ENCODE measurements around the gene TMTC2. TPM values are rescaled to one million over a fixed set of nuclear protein-coding genes. Genes with fewer than 3 reads are reported as not detected.

Gene TMTC2
- polyA plus RNA-seq, 1 experiment: 1.6 TPM

- Histone ChIP-seq H3K27me3 (ENCODE audit: control insufficient read depth, insufficient read depth, low read length) (no peaks in the 10 kb centered on the region), H3K4me3 (ENCODE audit: low read depth, low read length) (no peak overlapping the region), H3K27ac (ENCODE audit: low read depth, low read length) (no peak overlapping the region), H3K9me3 (ENCODE audit: control insufficient read depth, insufficient read depth, low read length) (peaks cover 12% of the 10 kb centered on the region)
- TF ChIP-seq, protein P1, sequence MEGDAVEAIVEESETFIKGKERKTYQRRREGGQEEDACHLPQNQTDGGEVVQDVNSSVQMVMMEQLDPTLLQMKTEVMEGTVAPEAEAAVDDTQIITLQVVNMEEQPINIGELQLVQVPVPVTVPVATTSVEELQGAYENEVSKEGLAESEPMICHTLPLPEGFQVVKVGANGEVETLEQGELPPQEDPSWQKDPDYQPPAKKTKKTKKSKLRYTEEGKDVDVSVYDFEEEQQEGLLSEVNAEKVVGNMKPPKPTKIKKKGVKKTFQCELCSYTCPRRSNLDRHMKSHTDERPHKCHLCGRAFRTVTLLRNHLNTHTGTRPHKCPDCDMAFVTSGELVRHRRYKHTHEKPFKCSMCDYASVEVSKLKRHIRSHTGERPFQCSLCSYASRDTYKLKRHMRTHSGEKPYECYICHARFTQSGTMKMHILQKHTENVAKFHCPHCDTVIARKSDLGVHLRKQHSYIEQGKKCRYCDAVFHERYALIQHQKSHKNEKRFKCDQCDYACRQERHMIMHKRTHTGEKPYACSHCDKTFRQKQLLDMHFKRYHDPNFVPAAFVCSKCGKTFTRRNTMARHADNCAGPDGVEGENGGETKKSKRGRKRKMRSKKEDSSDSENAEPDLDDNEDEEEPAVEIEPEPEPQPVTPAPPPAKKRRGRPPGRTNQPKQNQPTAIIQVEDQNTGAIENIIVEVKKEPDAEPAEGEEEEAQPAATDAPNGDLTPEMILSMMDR (IDR thresholded peaks at IDR 0.05; ENCODE audit: low read depth, low read length): no peak
- ChIA-PET CTCF (no interaction called here), POLR2A (no interaction called here)
- no peak for DNase-seq (ENCODE audit: low read depth, low spot score)
Measured at GRCh38 chr12:83143950-83144349, 457.2 kb downstream of the TMTC2 start.

DNA sequence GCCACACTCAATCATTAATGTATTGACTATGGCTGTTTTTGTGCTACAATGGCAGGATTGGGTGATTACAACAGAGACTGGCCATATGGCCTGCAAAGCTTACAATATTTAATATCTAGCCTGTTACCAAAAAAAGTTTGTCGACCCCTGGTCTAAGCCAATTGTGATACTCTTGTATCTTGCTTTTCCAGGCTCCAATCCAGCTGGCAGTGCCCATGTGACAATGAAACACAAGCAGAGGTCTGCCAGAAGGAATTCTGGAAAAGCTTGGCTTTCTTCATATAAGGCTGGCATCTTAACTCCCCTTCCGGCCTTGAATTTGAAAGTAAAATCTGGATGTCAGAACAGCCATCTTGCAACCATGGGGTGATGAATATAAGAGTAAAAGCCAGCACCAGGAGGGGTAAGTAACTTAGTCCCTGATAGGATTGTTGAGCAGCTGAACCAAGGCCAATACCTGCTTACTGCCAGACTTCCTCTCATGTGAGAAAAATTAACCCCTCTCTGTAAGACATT, 458.7 kb downstream of the TMTC2 start:
- Histone ChIP-seq H3K27me3 (ENCODE audit: control insufficient read depth, insufficient read depth, low read length) (no peaks in the 10 kb centered on the region), H3K4me3 (ENCODE audit: low read depth, low read length) (no peak overlapping the region), H3K27ac (ENCODE audit: low read depth, low read length) (no peak overlapping the region), H3K9me3 (ENCODE audit: control insufficient read depth, insufficient read depth, low read length) (peaks cover 7% of the 10 kb centered on the region)
- CTCF ChIA-PET: interaction anchor here (1.0 kb wide), 1 partner anchor 59 kb away, joined by 3 read pairs; no protein-coding TSS in a partner anchor
- no peak for DNase-seq (ENCODE audit: low read depth, low spot score)
- POLR2A ChIA-PET: no interaction called here
- TF ChIP-seq, protein P1 (IDR thresholded peaks at IDR 0.05; ENCODE audit: low read depth, low read length): no peak

DNA sequence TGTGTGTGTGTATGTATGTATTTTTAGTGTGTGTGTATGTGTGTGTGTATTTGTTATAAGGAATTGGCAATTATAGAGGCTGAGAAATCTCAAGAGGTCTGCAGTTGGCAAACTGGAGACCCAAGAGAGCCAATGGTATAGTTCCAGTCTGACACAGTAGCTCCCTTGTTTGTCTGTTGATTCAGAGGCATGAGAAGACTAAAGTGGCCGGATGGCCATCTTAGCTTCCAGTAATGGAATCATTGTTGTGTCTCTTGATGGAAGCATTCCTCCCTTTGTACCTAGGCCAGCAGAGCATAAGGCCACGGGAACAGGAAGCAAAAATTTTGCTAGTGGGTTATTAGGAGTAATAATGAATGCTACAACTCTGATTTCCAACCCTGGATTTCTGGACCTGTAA, 460.6 kb downstream of the TMTC2 start:
- Histone ChIP-seq H3K9me3 (ENCODE audit: control insufficient read depth, insufficient read depth, low read length) (peaks cover 5% of the 10 kb centered on the region), H3K27ac (ENCODE audit: low read depth, low read length) (no peak overlapping the region), H3K4me3 (ENCODE audit: low read depth, low read length) (no peak overlapping the region), H3K27me3 (ENCODE audit: control insufficient read depth, insufficient read depth, low read length) (no peaks in the 10 kb centered on the region)
- ChIA-PET CTCF (no interaction called here), POLR2A (no interaction called here)
- no peak for DNase-seq (ENCODE audit: low read depth, low spot score)
- TF ChIP-seq, protein P1 (IDR thresholded peaks at IDR 0.05; ENCODE audit: low read depth, low read length): no peak

GRCh38 chr12:83149987-83150386, 463.3 kb downstream of the TMTC2 start:
- TF ChIP-seq, protein P1 (IDR thresholded peaks at IDR 0.05; ENCODE audit: low read depth, low read length): no peak
- Histone ChIP-seq H3K27ac (ENCODE audit: low read depth, low read length) (no peak overlapping the region), H3K4me3 (ENCODE audit: low read depth, low read length) (no peak overlapping the region), H3K9me3 (ENCODE audit: control insufficient read depth, insufficient read depth, low read length) (peaks cover 2% of the 10 kb centered on the region), H3K27me3 (ENCODE audit: control insufficient read depth, insufficient read depth, low read length) (no peaks in the 10 kb centered on the region)
- ChIA-PET POLR2A (no interaction called here), CTCF (no interaction called here)
- no peak for DNase-seq (ENCODE audit: low read depth, low spot score)

DNA sequence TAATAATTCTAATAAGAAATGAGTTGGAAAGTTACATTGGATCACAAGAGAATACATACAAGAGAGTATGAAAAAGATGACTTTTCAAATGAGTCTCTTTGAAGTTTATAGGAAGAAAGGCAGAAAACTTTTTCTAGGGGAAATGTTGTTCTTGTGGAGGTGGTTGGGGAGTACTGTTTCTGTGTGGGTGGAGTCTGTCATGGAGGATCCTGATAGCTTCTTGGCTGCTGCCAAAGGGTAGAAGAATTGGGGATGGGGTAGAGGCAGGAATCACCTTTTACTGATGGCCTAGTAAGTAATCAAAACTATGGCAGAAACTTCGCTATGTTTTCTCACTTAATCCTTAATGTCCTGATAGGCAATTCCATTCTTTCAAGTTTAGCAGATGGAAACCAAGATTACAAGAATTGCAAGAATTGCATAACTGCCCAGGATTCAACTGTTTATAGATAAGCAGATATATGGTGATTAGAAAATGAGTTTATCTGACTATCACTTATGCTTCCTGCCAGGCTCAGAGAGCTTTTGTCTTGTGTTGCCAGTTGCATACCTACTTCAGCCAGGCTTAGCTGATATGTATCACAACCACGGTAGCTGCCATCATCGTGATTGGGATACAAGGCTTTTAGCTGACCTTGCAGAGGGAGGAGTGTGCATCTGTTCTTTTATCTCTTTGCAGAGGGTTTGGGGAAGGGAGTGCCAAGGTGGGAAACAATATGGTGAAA, 463.9 kb downstream of the TMTC2 start:
- ChIA-PET CTCF (no interaction called here), POLR2A (no interaction called here)
- Histone ChIP-seq H3K27ac (ENCODE audit: low read depth, low read length) (no peak overlapping the region), H3K9me3 (ENCODE audit: control insufficient read depth, insufficient read depth, low read length) (peaks cover 2% of the 10 kb centered on the region), H3K4me3 (ENCODE audit: low read depth, low read length) (no peak overlapping the region), H3K27me3 (ENCODE audit: control insufficient read depth, insufficient read depth, low read length) (no peaks in the 10 kb centered on the region)
- DNase-seq (ENCODE audit: low read depth, low spot score): no peak
- TF ChIP-seq, protein P1 (IDR thresholded peaks at IDR 0.05; ENCODE audit: low read depth, low read length): no peak
